GM18907 (cell line): ENCODE results near the gene BSN.

Experiments used
- ATAC-seq: cut with Tn5 transposase; IDR thresholded peaks from one replicate; pipeline ENCODE4 v1.9.1; 2021; ENCODE audit warnings: mild to moderate bottlenecking, moderate library complexity; ENCODE audit not compliant: unreplicated experiment

Gene BSN

GRCh38 chr3:49626101-49626581 lies 71.9 kb downstream of the BSN start:
- ATAC-seq, result no peak

GRCh38 chr3:49626796-49627195 lies 72.5 kb downstream of the BSN start:
- ATAC-seq, result no peak

- no peak for ATAC-seq
Observed at GRCh38 chr3:49627634-49628033, 73.4 kb downstream of the BSN start.

GRCh38 chr3:49628249-49628648 lies 74.0 kb downstream of the BSN start:
- ATAC-seq, result no peak

GRCh38 chr3:49629451-49629850 lies 75.2 kb downstream of the BSN start:
- ATAC-seq, result no peak

- ATAC-seq, result no peak
Observed at GRCh38 chr3:49629866-49630265, 75.6 kb downstream of the BSN start.

- ATAC-seq, result no peak
Observed at GRCh38 chr3:49630784-49631183, 76.5 kb downstream of the BSN start.

GRCh38 chr3:49634736-49635135 lies 80.5 kb downstream of the BSN start:
- ATAC-seq, result no peak

- ATAC-seq, result no peak
Observed at GRCh38 chr3:49636883-49637609, 82.8 kb downstream of the BSN start.

GRCh38 chr3:49638445-49638844 lies 84.2 kb downstream of the BSN start:
- no peak for ATAC-seq

GRCh38 chr3:49639551-49639950 lies 85.3 kb downstream of the BSN start:
- ATAC-seq, result no peak

GRCh38 chr3:49641292-49641691 lies 87.0 kb downstream of the BSN start:
- no peak for ATAC-seq

GRCh38 chr3:49641921-49642707 lies 87.8 kb downstream of the BSN start:
- ATAC-seq, result no peak

GRCh38 chr3:49642708-49643145 lies 88.5 kb downstream of the BSN start:
- ATAC-seq, result no peak

- ATAC-seq, result no peak
Observed at GRCh38 chr3:49644684-49645083, 90.4 kb downstream of the BSN start.

- ATAC-seq, result no peak
Observed at GRCh38 chr3:49646236-49646635, 92.0 kb downstream of the BSN start.

- no peak for ATAC-seq
Observed at GRCh38 chr3:49647741-49648140, 93.5 kb downstream of the BSN start.

- ATAC-seq, result no peak
Observed at GRCh38 chr3:49648354-49649019, 94.2 kb downstream of the BSN start.

- ATAC-seq, result no peak
Observed at GRCh38 chr3:49649576-49649975, 95.3 kb downstream of the BSN start.

GRCh38 chr3:49650177-49650576 lies 95.9 kb downstream of the BSN start:
- no peak for ATAC-seq

GRCh38 chr3:49650637-49651036 lies 96.4 kb downstream of the BSN start:
- ATAC-seq, result no peak
